GM19240 (cell line): Measurements from ENCODE around the gene CTNNA1.
"Not testable (repeated sequence)": the region's sequence is repeated elsewhere in the genome, so short reads cannot be mapped to it uniquely, and the experiment has no call there.

Experiments used
- DNase-seq: peaks from one replicate; pipeline ENCODE4 v3.0.0; 2011; ENCODE audit warnings: low spot score; ENCODE audit not compliant: insufficient read length

The CTNNA1 gene

DNA sequence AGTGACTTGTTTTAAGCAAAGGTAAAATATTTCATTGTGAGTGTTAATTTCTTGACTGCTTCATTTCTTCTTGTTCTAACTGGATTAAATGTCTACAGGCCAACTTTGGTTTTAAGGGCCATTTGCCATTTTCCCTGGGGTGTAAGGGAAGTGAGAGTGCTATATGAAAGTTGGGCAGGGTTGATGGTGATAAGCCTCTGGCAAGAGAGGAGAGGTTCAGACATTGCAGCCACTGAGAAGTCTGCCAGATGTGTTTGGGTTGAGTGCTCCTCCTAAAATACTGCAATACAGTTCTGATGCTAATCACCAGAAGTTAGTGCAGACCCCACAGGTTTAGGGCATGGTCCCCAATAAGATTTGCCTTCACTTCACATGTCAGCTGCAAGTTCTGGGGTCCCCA, 136.8 kb downstream of the CTNNA1 start:
- DNase-seq: no peak

DNA sequence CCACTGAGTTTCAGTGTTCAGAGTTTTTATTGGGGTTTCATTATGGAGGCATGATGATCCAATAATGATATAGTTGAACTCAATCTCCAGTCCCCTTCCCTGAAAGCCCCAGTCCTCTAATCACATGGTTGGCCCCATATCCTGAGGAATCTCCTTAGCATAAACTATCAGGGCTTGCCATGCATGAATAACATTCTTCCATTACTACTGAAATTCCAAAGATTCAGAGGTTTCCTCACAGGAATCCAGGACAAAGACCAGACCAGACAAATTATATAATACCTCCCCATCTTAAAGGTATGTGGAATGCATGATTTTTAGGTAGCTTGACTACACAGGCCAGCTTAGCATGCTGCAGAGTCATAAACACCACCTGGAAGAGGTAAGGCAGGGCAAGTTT, 137.4 kb downstream of the CTNNA1 start:
- DNase-seq: no peak

GRCh38 chr5:138895918-138896317, 142.7 kb downstream of the CTNNA1 start:
- DNase-seq: no peak

DNA sequence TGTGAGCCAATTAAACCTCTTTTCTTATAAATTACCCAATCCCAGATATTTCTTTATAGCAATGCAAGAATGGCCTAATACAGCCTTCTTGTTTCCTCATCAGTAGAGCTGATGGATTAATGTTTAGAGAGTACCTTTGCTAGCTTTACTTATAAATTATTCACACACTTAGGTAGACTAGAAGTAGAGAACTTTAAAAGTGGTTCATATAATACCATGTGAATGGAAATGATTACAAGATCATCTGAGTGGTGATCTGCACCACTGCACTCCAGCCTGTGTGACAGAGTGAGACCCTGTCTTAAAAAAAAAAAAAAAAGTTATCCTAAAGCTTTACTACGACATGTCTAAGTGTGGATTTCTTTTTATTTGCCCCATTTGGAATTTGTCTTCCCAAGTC, 145.1 kb downstream of the CTNNA1 start:
- DNase-seq: no peak

GRCh38 chr5:138898742-138899141, 145.5 kb downstream of the CTNNA1 start:
- no peak for DNase-seq

GRCh38 chr5:138900281-138900965, 147.2 kb downstream of the CTNNA1 start:
- DNase-seq: no peak

- DNase-seq: no peak
Observed at GRCh38 chr5:138901716-138902115, 148.5 kb downstream of the CTNNA1 start.

DNA sequence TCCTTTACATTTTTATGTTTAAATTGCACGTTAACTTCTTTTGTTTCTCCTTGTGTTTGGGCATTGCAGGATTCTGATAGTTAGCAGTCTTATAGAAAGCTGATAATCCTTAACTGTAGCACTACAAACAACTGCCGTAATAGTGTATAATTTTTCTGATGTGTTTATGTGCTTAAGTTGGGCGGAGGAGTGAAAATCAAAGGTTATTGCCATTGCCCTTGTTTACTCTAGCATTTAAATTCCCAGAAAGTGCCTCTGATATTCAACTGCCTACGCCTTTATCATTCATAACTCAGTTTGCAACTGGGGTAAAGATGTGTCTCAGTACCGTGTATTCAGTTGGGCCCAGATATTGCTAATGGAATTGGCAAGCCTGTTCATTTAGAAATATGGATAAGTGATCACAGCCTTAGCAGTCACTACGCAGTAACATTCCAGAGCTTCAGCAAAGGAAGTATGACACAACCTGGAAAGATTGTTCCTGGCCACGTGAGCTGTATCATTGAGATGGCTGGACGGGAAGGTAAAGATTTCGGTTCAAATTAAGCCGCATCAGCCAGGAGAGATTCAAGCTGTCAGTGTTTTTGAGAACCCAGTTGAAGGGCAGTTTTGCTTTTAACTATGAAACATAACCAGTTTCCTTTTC, 150.0 kb downstream of the CTNNA1 start:
- no peak for DNase-seq

DNA sequence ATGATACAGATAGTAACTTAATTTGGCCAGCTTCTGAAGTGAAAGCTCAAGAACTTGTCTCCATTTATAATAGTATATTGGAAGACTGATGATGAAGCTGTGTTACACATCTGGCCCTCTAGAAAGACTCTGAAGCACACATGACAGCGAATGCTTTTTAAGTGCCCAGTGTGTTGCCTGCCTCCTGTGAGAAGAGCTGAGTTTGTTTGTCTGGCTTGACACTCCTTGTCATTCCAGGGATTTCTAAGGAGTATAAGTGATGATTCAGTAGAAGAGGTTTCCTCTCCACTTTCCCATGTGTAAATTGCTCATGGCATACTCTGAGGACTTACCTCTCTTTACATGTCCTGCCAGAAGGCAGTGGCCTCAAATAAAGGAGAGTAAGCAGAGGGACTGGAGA, 152.3 kb downstream of the CTNNA1 start:
- DNase-seq: no peak

GRCh38 chr5:138909734-138910133, 156.5 kb downstream of the CTNNA1 start:
- DNase-seq: no peak

DNA sequence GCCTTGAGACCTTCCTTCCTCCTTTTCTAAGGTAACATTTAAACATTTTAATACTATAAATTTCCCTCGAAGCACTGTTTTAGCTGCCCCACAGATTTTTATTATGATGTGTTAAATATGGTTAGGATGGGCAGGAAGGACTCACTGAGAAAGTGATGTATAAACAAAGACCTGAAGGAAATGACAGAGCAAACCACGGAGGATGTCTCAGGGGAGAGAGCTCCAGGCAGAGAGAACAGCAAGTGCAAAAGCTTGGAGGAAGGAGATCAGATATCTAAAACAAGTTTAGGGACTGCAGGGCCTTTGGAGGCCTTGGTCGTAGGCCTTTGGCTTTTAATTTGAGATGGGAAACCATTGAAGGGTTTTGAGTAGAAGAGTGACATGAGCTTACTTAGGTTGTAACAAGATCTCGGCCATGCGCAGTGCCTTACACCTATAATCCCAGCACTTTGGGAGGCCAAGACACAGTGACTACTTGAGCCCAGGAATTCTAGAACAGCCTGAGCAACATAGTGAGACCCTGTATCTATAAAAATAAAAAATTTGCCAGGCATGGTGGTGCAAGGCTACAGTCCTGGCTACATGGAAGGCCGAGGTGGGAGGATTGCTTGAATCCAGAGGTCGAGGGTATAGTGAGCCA, 157.4 kb downstream of the CTNNA1 start:
- DNase-seq: no peak

DNA sequence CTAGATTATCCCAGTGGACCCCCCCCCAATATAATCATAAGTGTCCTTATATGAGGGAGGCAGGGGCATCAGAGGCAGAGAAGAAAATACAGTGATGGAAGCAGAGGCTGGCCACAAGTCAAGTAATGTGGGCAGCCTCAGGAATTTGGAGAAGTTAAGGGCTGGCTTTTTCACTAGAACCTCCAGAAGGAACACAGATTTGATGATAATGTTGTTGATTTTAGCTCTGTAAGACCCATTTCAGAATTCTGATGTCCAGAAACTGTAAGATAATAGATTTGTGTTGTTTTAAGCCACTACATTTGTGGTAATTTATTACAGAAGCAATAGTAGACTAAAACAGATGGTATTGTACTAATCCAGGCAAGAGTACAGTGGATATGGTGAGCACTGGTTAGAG, 158.2 kb downstream of the CTNNA1 start:
- no peak for DNase-seq

GRCh38 chr5:138912093-138912492, 158.9 kb downstream of the CTNNA1 start:
- no peak for DNase-seq

GRCh38 chr5:138913773-138914172, 160.5 kb downstream of the CTNNA1 start:
- DNase-seq: no peak

DNA sequence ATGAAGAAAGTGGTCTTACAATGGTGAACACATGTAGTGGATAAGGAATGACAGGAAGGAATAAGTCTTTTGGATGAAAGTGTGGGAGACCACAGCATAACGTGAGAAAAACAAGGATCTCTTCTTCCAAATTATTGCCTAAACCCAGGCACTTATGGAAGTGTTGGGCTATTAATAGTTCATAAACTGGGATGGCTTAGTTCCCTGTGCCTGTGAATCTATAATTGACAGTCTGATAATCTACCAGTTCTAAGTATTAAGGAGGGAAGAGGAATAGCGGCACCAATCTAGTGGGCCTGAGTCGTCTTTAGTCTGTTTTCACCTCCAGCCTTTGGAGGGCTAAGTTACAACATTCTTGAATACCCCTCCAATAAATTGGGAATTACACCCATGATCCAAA, 161.1 kb downstream of the CTNNA1 start:
- DNase-seq: no peak

DNA sequence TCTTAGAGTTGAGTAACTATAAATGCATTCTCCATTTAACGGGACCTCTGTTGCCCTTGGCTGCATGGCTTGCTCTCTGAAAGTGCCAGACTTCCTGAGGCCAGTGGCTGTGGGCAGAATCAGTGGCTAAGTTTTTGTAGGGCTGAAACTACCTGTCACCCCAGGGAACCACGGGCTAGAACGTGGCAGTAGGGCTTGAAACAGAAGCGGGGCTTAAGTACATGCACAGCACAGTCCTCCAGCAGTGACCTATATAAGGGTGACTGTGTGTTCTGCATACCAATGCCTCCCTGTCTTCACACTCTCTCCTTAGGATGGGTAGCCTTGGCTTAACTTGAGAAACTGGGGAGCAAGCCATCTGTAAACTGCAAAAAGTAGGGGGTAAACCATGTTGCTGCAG, 165.5 kb downstream of the CTNNA1 start:
- DNase-seq: no peak

GRCh38 chr5:138920181-138920580, 167.0 kb downstream of the CTNNA1 start:
- DNase-seq: no peak

- DNase-seq: not testable (repeated sequence)
Observed at GRCh38 chr5:138921362-138921761, 168.1 kb downstream of the CTNNA1 start.

DNA sequence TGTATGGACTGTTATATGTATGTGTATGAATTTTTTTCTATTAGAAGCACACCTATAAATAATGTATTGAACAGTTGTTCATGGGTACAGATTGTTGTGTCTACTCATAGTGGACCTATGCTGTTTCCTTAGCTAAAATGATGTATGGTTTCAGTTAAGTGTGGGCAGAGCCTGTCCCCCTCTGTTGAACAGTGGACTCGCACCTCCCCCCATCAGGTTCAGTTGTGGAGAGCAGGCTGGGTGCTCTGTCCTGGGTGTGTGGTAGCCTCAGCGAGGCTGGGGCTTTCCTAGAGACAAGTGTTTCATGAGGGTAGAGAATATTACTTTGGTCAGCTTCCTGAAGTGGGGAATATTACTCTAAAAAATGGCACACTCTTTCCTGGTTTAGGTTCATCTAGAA, 169.3 kb downstream of the CTNNA1 start:
- no peak for DNase-seq

DNA sequence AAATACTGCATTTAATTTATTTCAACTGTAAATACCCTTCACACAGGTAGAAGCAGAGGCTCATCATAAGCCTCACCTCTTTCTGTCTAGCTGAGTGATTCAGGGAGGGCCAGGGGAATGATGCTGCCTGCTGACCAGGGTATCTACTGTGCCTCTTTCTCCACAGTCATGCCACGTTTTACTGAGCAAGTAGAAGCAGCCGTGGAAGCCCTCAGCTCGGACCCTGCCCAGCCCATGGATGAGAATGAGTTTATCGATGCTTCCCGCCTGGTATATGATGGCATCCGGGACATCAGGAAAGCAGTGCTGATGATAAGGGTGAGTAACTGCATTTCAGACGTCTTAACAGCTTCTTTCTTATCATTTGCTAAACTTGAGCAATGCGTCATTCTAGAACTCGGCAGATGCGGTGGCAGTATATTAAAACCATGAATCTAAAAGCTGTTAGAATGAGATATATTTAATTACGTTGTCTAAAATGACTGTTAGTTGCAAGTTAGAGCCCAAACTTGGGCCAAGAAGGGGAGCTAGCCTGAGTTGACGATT, 171.9 kb downstream of the CTNNA1 start:
- no peak for DNase-seq

DNA sequence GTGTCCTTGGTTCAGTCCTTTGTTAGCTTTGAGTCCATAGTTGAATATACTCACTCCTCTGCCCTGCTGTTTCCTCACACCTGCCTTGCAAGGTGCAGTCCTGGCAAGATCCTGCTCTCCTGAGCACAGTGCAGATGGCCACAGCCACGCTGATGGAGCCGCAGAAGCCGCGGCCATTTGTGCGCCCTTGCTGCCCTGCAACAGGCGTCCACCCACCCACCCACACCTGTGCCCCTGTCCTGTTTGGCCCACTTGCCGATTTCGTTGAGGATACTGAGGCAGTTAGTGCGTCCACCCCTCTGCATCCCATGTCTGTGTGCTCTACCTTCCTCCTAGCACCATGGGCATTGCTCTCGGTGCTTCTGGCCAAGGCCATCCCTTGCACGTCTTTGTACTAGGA, 173.0 kb downstream of the CTNNA1 start:
- no peak for DNase-seq

- no peak for DNase-seq
Observed at GRCh38 chr5:138926688-138927448, 173.6 kb downstream of the CTNNA1 start.
